GM21619 (cell line): Measurements from ENCODE around the gene SFI1.

Experiments used
- ATAC-seq: cut with Tn5 transposase; IDR thresholded peaks from one replicate; pipeline ENCODE4 v1.9.1; 2021; ENCODE audit not compliant: unreplicated experiment

The SFI1 gene

DNA sequence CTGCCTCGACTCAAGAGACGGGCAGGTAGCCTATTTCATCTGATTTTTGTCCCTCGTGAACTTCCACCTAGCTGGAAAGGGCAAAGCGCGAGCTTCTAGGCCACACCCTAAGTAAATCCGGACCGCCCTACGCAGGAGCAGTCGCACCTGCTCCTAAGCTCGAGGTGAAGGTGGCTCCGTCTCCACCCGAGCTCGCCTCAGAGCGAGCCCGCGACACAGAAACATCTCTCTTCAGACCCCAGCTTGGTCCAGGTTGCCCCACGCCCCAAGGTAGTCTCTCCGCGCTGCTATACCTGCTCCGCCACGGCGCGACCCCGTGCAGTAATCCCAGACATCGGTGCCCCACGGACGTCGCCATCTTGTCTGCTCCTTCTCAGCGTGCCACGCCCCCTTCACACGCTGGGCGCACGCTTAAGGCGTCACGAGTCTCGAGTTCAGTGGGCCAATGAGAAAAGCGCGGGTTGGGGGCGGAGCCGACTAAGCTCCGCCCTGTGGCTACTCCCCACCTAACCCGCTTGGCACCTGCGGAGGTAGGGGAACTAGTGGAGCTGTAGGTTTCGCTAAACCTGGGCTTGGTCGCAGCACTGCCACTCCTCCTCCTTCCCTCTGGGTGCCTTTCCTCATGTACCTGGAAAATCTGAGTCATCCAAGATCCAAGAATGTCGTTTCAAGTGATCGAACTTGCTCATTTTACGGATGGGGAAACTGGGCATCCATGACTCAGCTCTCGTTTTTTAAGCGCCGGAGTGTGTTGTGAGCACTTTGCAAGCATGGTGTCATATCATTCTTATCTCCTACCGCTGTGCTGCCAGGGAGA, 165.7 kb downstream of the SFI1 start, which contains the start of gene PISD:
TSS of gene PISD (minus strand) at position 365 of the 817 bp plus-strand sequence. CDS start at position 358, 7 bp downstream.
- peak; percentile 66 for ATAC-seq

GRCh38 chr22:31662668-31663037, 166.3 kb downstream of the SFI1 start:
- ATAC-seq = no peak
